ENCODE data around the gene RAD51B. TPM values are rescaled to one million over a fixed set of nuclear protein-coding genes. Genes with fewer than 3 reads are reported as not detected.

Gene RAD51B
- total RNA-seq, 6 experiments from 2014 or later, result 2.7 to 5.8 (median 4.3) TPM

- H3K9me3 ChIP-seq, result no peaks in the 10 kb centered on the region
- H3K27ac ChIP-seq, result no peak overlapping the region
- DNase-seq (no peak), ATAC-seq (no peak)
- intact Hi-C loops (cut with DNase I), result no loop called here
- TF ChIP-seq POLR2A (IDR thresholded peaks at IDR 0.05) (no peak), CTCF (IDR thresholded peaks at IDR 0.05) (no peak)
- H3K27me3 ChIP-seq, result no peaks in the 10 kb centered on the region
- H3K4me1 ChIP-seq, result no peaks in the 10 kb centered on the region
- WGBS (ENCODE audit: insufficient coverage, low coverage, low lambda C conversion rate, missing lambda C conversion rate), result 86% methylated on average over 1 of the region's 1 CpG
- H3K4me3 ChIP-seq, result no peak overlapping the region
- no peaks in the 10 kb centered on the region for H3K36me3 ChIP-seq
These were observed 73.0 kb downstream of the RAD51B start for GRCh38 chr14:67892466-67893100.

- Histone ChIP-seq H3K36me3 (no peaks in the 10 kb centered on the region), H3K27ac (no peak overlapping the region), H3K4me3 (no peak overlapping the region), H3K27me3 (no peaks in the 10 kb centered on the region), H3K9me3 (peaks cover 0 to 11% (median 0%) of the 10 kb centered on the region in 4 donors), H3K4me1 (no peaks in the 10 kb centered on the region)
- ATAC-seq (no peak), DNase-seq (no peak)
- no peak for TF ChIP-seq POLR2A (IDR thresholded peaks at IDR 0.05)
- no peak for TF ChIP-seq CTCF (IDR thresholded peaks at IDR 0.05)
- intact Hi-C loops (cut with DNase I), result no loop called here
- WGBS (ENCODE audit: insufficient coverage, low coverage, low lambda C conversion rate, missing lambda C conversion rate), result 79% methylated on average over 1 of the region's 1 CpG
These were observed 80.7 kb downstream of the RAD51B start for GRCh38 chr14:67900231-67900630.

- H3K27me3 ChIP-seq, result no peaks in the 10 kb centered on the region
- DNase-seq, result no peak
- intact Hi-C loops (cut with DNase I), result no loop called here
- TF ChIP-seq POLR2A (IDR thresholded peaks at IDR 0.05), result no peak
- TF ChIP-seq CTCF (IDR thresholded peaks at IDR 0.05), result no peak
- no peak overlapping the region for H3K27ac ChIP-seq
- no peak for ATAC-seq
- H3K4me1 ChIP-seq, result no peaks in the 10 kb centered on the region
- no peak overlapping the region for H3K4me3 ChIP-seq
- no peaks in the 10 kb centered on the region for H3K36me3 ChIP-seq
- H3K9me3 ChIP-seq, result no peaks in the 10 kb centered on the region
These were observed 88.6 kb downstream of the RAD51B start for GRCh38 chr14:67908052-67908754.

- 91% methylated on average over 2 of the region's 2 CpGs for WGBS (ENCODE audit: insufficient coverage, low coverage, low lambda C conversion rate, missing lambda C conversion rate)
- no peaks in the 10 kb centered on the region for H3K27me3 ChIP-seq
- ATAC-seq (no peak), DNase-seq (no peak)
- H3K9me3 ChIP-seq, result no peaks in the 10 kb centered on the region
- no peak overlapping the region for H3K27ac ChIP-seq
- TF ChIP-seq CTCF (IDR thresholded peaks at IDR 0.05) (no peak), POLR2A (IDR thresholded peaks at IDR 0.05) (no peak)
- H3K4me1 ChIP-seq, result no peaks in the 10 kb centered on the region
- no peaks in the 10 kb centered on the region for H3K36me3 ChIP-seq
- intact Hi-C loops (cut with DNase I), result no loop called here
- H3K4me3 ChIP-seq, result no peak overlapping the region
These were observed 92.0 kb downstream of the RAD51B start for GRCh38 chr14:67911562-67911961.
